Measurements from ENCODE around the gene COL12A1.

The COL12A1 gene

GRCh38 chr6:75118925-75119515, 86.8 kb downstream of the COL12A1 start:
- no peak for DNase-seq (ENCODE audit: extremely low read depth, insufficient read length)
- no peaks in the 10 kb centered on the region for H3K27me3 ChIP-seq (replicated peaks; ENCODE audit: control insufficient read depth, insufficient read depth, low read length)
- TF ChIP-seq CTCF (IDR thresholded peaks at IDR 0.05; ENCODE audit: insufficient read depth, low read length, poor library complexity, severe bottlenecking): no peak
- H3K4me3 ChIP-seq (replicated peaks; ENCODE audit: low read depth, low read length): no peak overlapping the region
- H3K36me3 ChIP-seq (ENCODE audit: control insufficient read depth, insufficient read depth, low read length): no peaks in the 10 kb centered on the region

GRCh38 chr6:75117701-75118100, 88.2 kb downstream of the COL12A1 start:
- no peaks in the 10 kb centered on the region for H3K27me3 ChIP-seq (replicated peaks; ENCODE audit: control insufficient read depth, insufficient read depth, low read length)
- no peaks in the 10 kb centered on the region for H3K36me3 ChIP-seq (ENCODE audit: control insufficient read depth, insufficient read depth, low read length)
- DNase-seq (ENCODE audit: extremely low read depth, insufficient read length): no peak
- no peak for TF ChIP-seq CTCF (IDR thresholded peaks at IDR 0.05; ENCODE audit: insufficient read depth, low read length, poor library complexity, severe bottlenecking)
- no peak overlapping the region for H3K4me3 ChIP-seq (replicated peaks; ENCODE audit: low read depth, low read length)

GRCh38 chr6:75116946-75117345, 88.9 kb downstream of the COL12A1 start:
- DNase-seq (ENCODE audit: extremely low read depth, insufficient read length): no peak
- H3K27me3 ChIP-seq (replicated peaks; ENCODE audit: control insufficient read depth, insufficient read depth, low read length): no peaks in the 10 kb centered on the region
- H3K36me3 ChIP-seq (ENCODE audit: control insufficient read depth, insufficient read depth, low read length): no peaks in the 10 kb centered on the region
- no peak overlapping the region for H3K4me3 ChIP-seq (replicated peaks; ENCODE audit: low read depth, low read length)
- no peak for TF ChIP-seq CTCF (IDR thresholded peaks at IDR 0.05; ENCODE audit: insufficient read depth, low read length, poor library complexity, severe bottlenecking)

GRCh38 chr6:75115481-75115880, 90.4 kb downstream of the COL12A1 start:
- Histone ChIP-seq H3K4me3 (replicated peaks; ENCODE audit: low read depth, low read length) (no peak overlapping the region), H3K36me3 (ENCODE audit: control insufficient read depth, insufficient read depth, low read length) (no peaks in the 10 kb centered on the region), H3K27me3 (replicated peaks; ENCODE audit: control insufficient read depth, insufficient read depth, low read length) (no peaks in the 10 kb centered on the region)
- TF ChIP-seq CTCF (IDR thresholded peaks at IDR 0.05; ENCODE audit: insufficient read depth, low read length, poor library complexity, severe bottlenecking): no peak
- no peak for DNase-seq (ENCODE audit: extremely low read depth, insufficient read length)

- no peaks in the 10 kb centered on the region for H3K27me3 ChIP-seq (replicated peaks; ENCODE audit: control insufficient read depth, insufficient read depth, low read length)
- no peak for DNase-seq (ENCODE audit: extremely low read depth, insufficient read length)
- no peak overlapping the region for H3K4me3 ChIP-seq (replicated peaks; ENCODE audit: low read depth, low read length)
- no peak for TF ChIP-seq CTCF (IDR thresholded peaks at IDR 0.05; ENCODE audit: insufficient read depth, low read length, poor library complexity, severe bottlenecking)
- H3K36me3 ChIP-seq (ENCODE audit: control insufficient read depth, insufficient read depth, low read length): no peaks in the 10 kb centered on the region
Observed at GRCh38 chr6:75114806-75115205, 91.0 kb downstream of the COL12A1 start.

- no peak for DNase-seq (ENCODE audit: extremely low read depth, insufficient read length)
- Histone ChIP-seq H3K27me3 (replicated peaks; ENCODE audit: control insufficient read depth, insufficient read depth, low read length) (no peaks in the 10 kb centered on the region), H3K36me3 (ENCODE audit: control insufficient read depth, insufficient read depth, low read length) (no peaks in the 10 kb centered on the region), H3K4me3 (replicated peaks; ENCODE audit: low read depth, low read length) (no peak overlapping the region)
- no peak for TF ChIP-seq CTCF (IDR thresholded peaks at IDR 0.05; ENCODE audit: insufficient read depth, low read length, poor library complexity, severe bottlenecking)
Observed at GRCh38 chr6:75114195-75114594, 91.7 kb downstream of the COL12A1 start.
